IMR-90 (cell line): ENCODE measurements around the gene TMCC3.

ENCODE experiments used
- CEBPB ChIP-seq: IDR thresholded peaks from 2 replicates; pipeline ENCODE4 v1.6.1; 2012; ENCODE audit warnings: low read depth, low read length, improper control_type of control experiment
- RFX5 ChIP-seq: IDR thresholded peaks from 2 replicates; pipeline ENCODE4 v1.8.0; 2012; ENCODE audit warnings: low read depth, mild to moderate bottlenecking, low read length, moderate library complexity
- TF ChIP-seq, protein P1 (sequence below): conservative IDR thresholded peaks from 2 replicates; pipeline ENCODE4 v1.5.1; 2012; ENCODE audit warnings: mild to moderate bottlenecking, low read depth, low read length, improper control_type of control experiment

DNA sequence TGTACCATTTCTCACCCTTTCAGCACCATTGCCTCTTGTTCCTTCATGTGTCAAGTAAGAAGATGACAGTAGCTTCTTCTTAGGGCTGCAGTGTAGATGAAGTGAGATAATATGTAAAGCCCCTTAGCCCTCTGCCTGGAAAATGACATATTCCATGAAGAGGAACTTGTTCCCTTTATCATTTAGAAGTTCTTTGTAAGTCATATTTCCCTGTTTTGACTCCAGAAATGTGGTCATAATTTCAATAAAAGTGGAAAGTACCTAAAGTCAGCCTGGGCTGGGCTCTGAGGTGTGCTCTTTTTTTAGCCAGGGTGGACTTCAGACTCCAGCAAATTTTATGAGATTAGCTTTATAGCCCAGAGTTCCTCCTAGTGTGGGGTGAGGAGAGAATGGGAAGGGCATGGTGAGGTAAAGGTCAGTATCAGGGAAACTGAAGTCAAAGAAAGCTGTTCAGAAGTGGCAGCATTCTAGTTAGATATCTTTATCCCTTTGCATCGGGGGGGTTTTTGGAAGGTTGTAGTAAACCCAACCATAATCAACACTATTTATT lies 92.5 kb downstream of the TMCC3 start:
- TF ChIP-seq CEBPB (no peak), RFX5 (no peak)
- TF ChIP-seq, protein P1, sequence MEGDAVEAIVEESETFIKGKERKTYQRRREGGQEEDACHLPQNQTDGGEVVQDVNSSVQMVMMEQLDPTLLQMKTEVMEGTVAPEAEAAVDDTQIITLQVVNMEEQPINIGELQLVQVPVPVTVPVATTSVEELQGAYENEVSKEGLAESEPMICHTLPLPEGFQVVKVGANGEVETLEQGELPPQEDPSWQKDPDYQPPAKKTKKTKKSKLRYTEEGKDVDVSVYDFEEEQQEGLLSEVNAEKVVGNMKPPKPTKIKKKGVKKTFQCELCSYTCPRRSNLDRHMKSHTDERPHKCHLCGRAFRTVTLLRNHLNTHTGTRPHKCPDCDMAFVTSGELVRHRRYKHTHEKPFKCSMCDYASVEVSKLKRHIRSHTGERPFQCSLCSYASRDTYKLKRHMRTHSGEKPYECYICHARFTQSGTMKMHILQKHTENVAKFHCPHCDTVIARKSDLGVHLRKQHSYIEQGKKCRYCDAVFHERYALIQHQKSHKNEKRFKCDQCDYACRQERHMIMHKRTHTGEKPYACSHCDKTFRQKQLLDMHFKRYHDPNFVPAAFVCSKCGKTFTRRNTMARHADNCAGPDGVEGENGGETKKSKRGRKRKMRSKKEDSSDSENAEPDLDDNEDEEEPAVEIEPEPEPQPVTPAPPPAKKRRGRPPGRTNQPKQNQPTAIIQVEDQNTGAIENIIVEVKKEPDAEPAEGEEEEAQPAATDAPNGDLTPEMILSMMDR, result no peak
